ENCODE data around the gene CYTH4.

CYTH4 gene

GRCh38 chr22:37318364-37319109, 36.2 kb downstream of the CYTH4 start:
- Histone ChIP-seq H3K27me3 (replicated peaks in 2 of 5; ENCODE audit: control insufficient read depth in 4 of 5, insufficient read depth in 5 of 5, low read length in 4 of 5) (peaks cover 0 to 15% (median 3%) of the 10 kb centered on the region in 5 experiments), H3K4me1 (ENCODE audit: control extremely low read depth in 1 of 4, control insufficient read depth in 4 of 4, insufficient read depth in 4 of 4, low read length in 3 of 4) (peaks cover 0 to 28% (median 24%) of the 10 kb centered on the region in 4 experiments), H3K4me3 (ENCODE audit: control insufficient read depth in 1 of 7, extremely low read depth in 1 of 7, insufficient read depth in 4 of 7, low read depth in 2 of 7, low read length in 6 of 7) (no peak overlapping the region), H3K27ac (ENCODE audit: insufficient read depth in 1 of 2, low read depth in 1 of 2, low read length in 2 of 2, poor library complexity in 1 of 2, severe bottlenecking in 2 of 2) (no peak overlapping the region), H3K9me3 (ENCODE audit: control extremely low read depth in 1 of 5, control insufficient read depth in 4 of 5, insufficient read depth in 2 of 5, low read depth in 1 of 5, low read length in 4 of 5) (no peaks in the 10 kb centered on the region), H3K36me3 (ENCODE audit: control insufficient read depth in 4 of 4, insufficient read depth in 4 of 4, low read length in 3 of 4) (peaks cover 0 to 12% (median 1%) of the 10 kb centered on the region in 4 experiments)
- ChIA-PET POLR2A (no interaction called here), CTCF (interaction anchor here (0.6 to 7.3 kb wide), 12 partner anchors 8 to 154 kb away, joined by 3 to 82 read pairs (median 7); no protein-coding TSS in a partner anchor)
- 95% methylated on average over 16 of the region's 18 CpGs for WGBS (ENCODE audit: insufficient coverage)
- no peak for DNase-seq

- H3K4me1 ChIP-seq (ENCODE audit: control extremely low read depth in 1 of 4, control insufficient read depth in 4 of 4, insufficient read depth in 4 of 4, low read length in 3 of 4) = peaks cover 0 to 18% (median 14%) of the 10 kb centered on the region in 4 experiments
- no peak for DNase-seq
- H3K27ac ChIP-seq (ENCODE audit: insufficient read depth in 1 of 2, low read depth in 1 of 2, low read length in 2 of 2, poor library complexity in 1 of 2, severe bottlenecking in 2 of 2) = no peak overlapping the region
- no peak overlapping the region for H3K4me3 ChIP-seq (ENCODE audit: control insufficient read depth in 1 of 7, extremely low read depth in 1 of 7, insufficient read depth in 4 of 7, low read depth in 2 of 7, low read length in 6 of 7)
- POLR2A ChIA-PET = interaction anchor here (0.6 kb wide), 1 partner anchor 192 kb away, joined by 7 read pairs; no protein-coding TSS in a partner anchor
- no peaks in the 10 kb centered on the region for H3K9me3 ChIP-seq (ENCODE audit: control extremely low read depth in 1 of 5, control insufficient read depth in 4 of 5, insufficient read depth in 2 of 5, low read depth in 1 of 5, low read length in 4 of 5)
- WGBS (ENCODE audit: insufficient coverage) = 98% methylated on average over 7 of the region's 10 CpGs
- CTCF ChIA-PET = interaction anchor here (0.6 to 1.4 kb wide), 2 partner anchors 112 to 134 kb away, joined by 3 read pairs; no protein-coding TSS in a partner anchor
- peaks cover 0 to 24% (median 11%) of the 10 kb centered on the region in 5 experiments for H3K27me3 ChIP-seq (replicated peaks in 2 of 5; ENCODE audit: control insufficient read depth in 4 of 5, insufficient read depth in 5 of 5, low read length in 4 of 5)
- H3K36me3 ChIP-seq (ENCODE audit: control insufficient read depth in 4 of 4, insufficient read depth in 4 of 4, low read length in 3 of 4) = peaks cover 0 to 6% (median 0%) of the 10 kb centered on the region in 4 experiments
Observed at GRCh38 chr22:37319469-37319868, 37.2 kb downstream of the CYTH4 start.

- Histone ChIP-seq H3K4me3 (ENCODE audit: control insufficient read depth in 1 of 7, extremely low read depth in 1 of 7, insufficient read depth in 4 of 7, low read depth in 2 of 7, low read length in 6 of 7) (no peak overlapping the region), H3K27ac (ENCODE audit: insufficient read depth in 1 of 2, low read depth in 1 of 2, low read length in 2 of 2, poor library complexity in 1 of 2, severe bottlenecking in 2 of 2) (no peak overlapping the region), H3K4me1 (ENCODE audit: control extremely low read depth in 1 of 4, control insufficient read depth in 4 of 4, insufficient read depth in 4 of 4, low read length in 3 of 4) (peaks cover 0 to 14% (median 7%) of the 10 kb centered on the region in 4 experiments), H3K27me3 (replicated peaks in 2 of 5; ENCODE audit: control insufficient read depth in 4 of 5, insufficient read depth in 5 of 5, low read length in 4 of 5) (peaks cover 0 to 40% (median 19%) of the 10 kb centered on the region in 5 experiments), H3K36me3 (ENCODE audit: control insufficient read depth in 4 of 4, insufficient read depth in 4 of 4, low read length in 3 of 4) (no peaks in the 10 kb centered on the region), H3K9me3 (ENCODE audit: control extremely low read depth in 1 of 5, control insufficient read depth in 4 of 5, insufficient read depth in 2 of 5, low read depth in 1 of 5, low read length in 4 of 5) (no peaks in the 10 kb centered on the region)
- 93% methylated on average over 15 of the region's 16 CpGs for WGBS (ENCODE audit: insufficient coverage)
- ChIA-PET POLR2A (no interaction called here), CTCF (interaction anchor here (0.7 to 1.9 kb wide), 8 partner anchors 54 to 153 kb away, joined by 3 to 7 read pairs (median 4); no protein-coding TSS in a partner anchor)
- DNase-seq = no peak
Observed at GRCh38 chr22:37320726-37321677, 38.7 kb downstream of the CYTH4 start.

GRCh38 chr22:37324340-37325038, 42.2 kb downstream of the CYTH4 start:
- DNase-seq = no peak
- no peaks in the 10 kb centered on the region for H3K9me3 ChIP-seq (ENCODE audit: control extremely low read depth in 1 of 5, control insufficient read depth in 4 of 5, insufficient read depth in 2 of 5, low read depth in 1 of 5, low read length in 4 of 5)
- H3K4me1 ChIP-seq (ENCODE audit: control extremely low read depth in 1 of 4, control insufficient read depth in 4 of 4, insufficient read depth in 4 of 4, low read length in 3 of 4) = peaks cover 0 to 7% (median 2%) of the 10 kb centered on the region in 4 experiments
- peaks cover 0 to 71% (median 27%) of the 10 kb centered on the region in 5 experiments for H3K27me3 ChIP-seq (replicated peaks in 2 of 5; ENCODE audit: control insufficient read depth in 4 of 5, insufficient read depth in 5 of 5, low read length in 4 of 5)
- H3K27ac ChIP-seq (ENCODE audit: insufficient read depth in 1 of 2, low read depth in 1 of 2, low read length in 2 of 2, poor library complexity in 1 of 2, severe bottlenecking in 2 of 2) = no peak overlapping the region
- 12% methylated on average over 37 of the region's 51 CpGs for whole genome bisulfite sequencing (ENCODE audit: insufficient coverage)
- CTCF ChIA-PET = interaction anchor here (1.0 to 1.5 kb wide), 3 partner anchors 9 to 126 kb away, joined by 3 to 6 read pairs (median 4); no protein-coding TSS in a partner anchor
- H3K36me3 ChIP-seq (ENCODE audit: control insufficient read depth in 4 of 4, insufficient read depth in 4 of 4, low read length in 3 of 4) = no peaks in the 10 kb centered on the region
- H3K4me3 ChIP-seq (ENCODE audit: control insufficient read depth in 1 of 7, extremely low read depth in 1 of 7, insufficient read depth in 4 of 7, low read depth in 2 of 7, low read length in 6 of 7) = no peak overlapping the region
- POLR2A ChIA-PET = no interaction called here

- 2% methylated on average over 10 of the region's 21 CpGs for WGBS (ENCODE audit: insufficient coverage)
- CTCF ChIA-PET = interaction anchor here (1.0 to 1.5 kb wide), 2 partner anchors 115 to 126 kb away, joined by 3 to 4 read pairs; no protein-coding TSS in a partner anchor
- peaks cover 0 to 74% (median 27%) of the 10 kb centered on the region in 5 experiments for H3K27me3 ChIP-seq (replicated peaks in 2 of 5; ENCODE audit: control insufficient read depth in 4 of 5, insufficient read depth in 5 of 5, low read length in 4 of 5)
- H3K27ac ChIP-seq (ENCODE audit: insufficient read depth in 1 of 2, low read depth in 1 of 2, low read length in 2 of 2, poor library complexity in 1 of 2, severe bottlenecking in 2 of 2) = no peak overlapping the region
- no peak for DNase-seq
- no peaks in the 10 kb centered on the region for H3K36me3 ChIP-seq (ENCODE audit: control insufficient read depth in 4 of 4, insufficient read depth in 4 of 4, low read length in 3 of 4)
- H3K4me3 ChIP-seq (ENCODE audit: control insufficient read depth in 1 of 7, extremely low read depth in 1 of 7, insufficient read depth in 4 of 7, low read depth in 2 of 7, low read length in 6 of 7) = no peak overlapping the region
- H3K4me1 ChIP-seq (ENCODE audit: control extremely low read depth in 1 of 4, control insufficient read depth in 4 of 4, insufficient read depth in 4 of 4, low read length in 3 of 4) = peaks cover 0 to 7% (median 2%) of the 10 kb centered on the region in 4 experiments
- no peaks in the 10 kb centered on the region for H3K9me3 ChIP-seq (ENCODE audit: control extremely low read depth in 1 of 5, control insufficient read depth in 4 of 5, insufficient read depth in 2 of 5, low read depth in 1 of 5, low read length in 4 of 5)
- POLR2A ChIA-PET = no interaction called here
Observed at GRCh38 chr22:37325039-37325395, 42.7 kb downstream of the CYTH4 start.

GRCh38 chr22:37326726-37327125, 44.4 kb downstream of the CYTH4 start:
- WGBS (ENCODE audit: insufficient coverage) = 81% methylated on average over 6 of the region's 7 CpGs
- DNase-seq = no peak
- Histone ChIP-seq H3K27me3 (replicated peaks in 2 of 5; ENCODE audit: control insufficient read depth in 4 of 5, insufficient read depth in 5 of 5, low read length in 4 of 5) (peaks cover 0 to 74% (median 27%) of the 10 kb centered on the region in 5 experiments), H3K4me1 (ENCODE audit: control extremely low read depth in 1 of 4, control insufficient read depth in 4 of 4, insufficient read depth in 4 of 4, low read length in 3 of 4) (peaks cover 0 to 7% (median 4%) of the 10 kb centered on the region in 4 experiments), H3K4me3 (ENCODE audit: control insufficient read depth in 1 of 7, extremely low read depth in 1 of 7, insufficient read depth in 4 of 7, low read depth in 2 of 7, low read length in 6 of 7) (no peak overlapping the region), H3K9me3 (ENCODE audit: control extremely low read depth in 1 of 5, control insufficient read depth in 4 of 5, insufficient read depth in 2 of 5, low read depth in 1 of 5, low read length in 4 of 5) (no peaks in the 10 kb centered on the region), H3K27ac (ENCODE audit: insufficient read depth in 1 of 2, low read depth in 1 of 2, low read length in 2 of 2, poor library complexity in 1 of 2, severe bottlenecking in 2 of 2) (no peak overlapping the region), H3K36me3 (ENCODE audit: control insufficient read depth in 4 of 4, insufficient read depth in 4 of 4, low read length in 3 of 4) (no peaks in the 10 kb centered on the region)
- POLR2A ChIA-PET = no interaction called here
- CTCF ChIA-PET = interaction anchor here (1.3 to 1.4 kb wide), 2 partner anchors 9 to 10 kb away, joined by 3 to 4 read pairs; no protein-coding TSS in a partner anchor
